Esophagus muscularis mucosa (tissue), 4 donors: ENCODE measurements around the gene P2RY6.

Experiments
- EP300 ChIP-seq: sonication (generic); formaldehyde crosslinking; IDR thresholded peaks from one replicate; pipeline ENCODE4 v1.6.1; 2017; ENCODE audit warnings: antibody characterized with exemption
- POLR2A ChIP-seq: fragments of 450-650 bp; IDR thresholded peaks from one replicate; pipeline ENCODE4 v1.6.1; 2017; ENCODE audit warnings: antibody characterized with exemption, moderate library complexity, mild to moderate bottlenecking, low read depth
- POLR2AphosphoS5 ChIP-seq, 2 donors: sonication (generic); formaldehyde crosslinking; IDR thresholded peaks; one replicate each; pipeline ENCODE4 v1.6.1; 2017; ENCODE audit warnings: antibody characterized with exemption in 2 of 2
- TF ChIP-seq, protein P1 (sequence below), 3 experiments: fragments of 200-600 bp in 2 of 3; fragments of 450-650 bp in 1 of 3; sonication (generic) in 2 of 3; IDR thresholded peaks; one replicate each; pipeline ENCODE4 v1.5.1; 2017 to 2019; ENCODE audit warnings: antibody characterized with exemption in 3 of 3, mild to moderate bottlenecking in 2 of 3, moderate library complexity in 1 of 3

GRCh38 chr11:73310661-73311393, 38.7 kb downstream of the P2RY6 start:
- TF ChIP-seq EP300 = no peak
- TF ChIP-seq POLR2A = no peak
- TF ChIP-seq, protein P1, sequence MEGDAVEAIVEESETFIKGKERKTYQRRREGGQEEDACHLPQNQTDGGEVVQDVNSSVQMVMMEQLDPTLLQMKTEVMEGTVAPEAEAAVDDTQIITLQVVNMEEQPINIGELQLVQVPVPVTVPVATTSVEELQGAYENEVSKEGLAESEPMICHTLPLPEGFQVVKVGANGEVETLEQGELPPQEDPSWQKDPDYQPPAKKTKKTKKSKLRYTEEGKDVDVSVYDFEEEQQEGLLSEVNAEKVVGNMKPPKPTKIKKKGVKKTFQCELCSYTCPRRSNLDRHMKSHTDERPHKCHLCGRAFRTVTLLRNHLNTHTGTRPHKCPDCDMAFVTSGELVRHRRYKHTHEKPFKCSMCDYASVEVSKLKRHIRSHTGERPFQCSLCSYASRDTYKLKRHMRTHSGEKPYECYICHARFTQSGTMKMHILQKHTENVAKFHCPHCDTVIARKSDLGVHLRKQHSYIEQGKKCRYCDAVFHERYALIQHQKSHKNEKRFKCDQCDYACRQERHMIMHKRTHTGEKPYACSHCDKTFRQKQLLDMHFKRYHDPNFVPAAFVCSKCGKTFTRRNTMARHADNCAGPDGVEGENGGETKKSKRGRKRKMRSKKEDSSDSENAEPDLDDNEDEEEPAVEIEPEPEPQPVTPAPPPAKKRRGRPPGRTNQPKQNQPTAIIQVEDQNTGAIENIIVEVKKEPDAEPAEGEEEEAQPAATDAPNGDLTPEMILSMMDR (IDR thresholded peaks at IDR 0.05) = no peak
- no peak for TF ChIP-seq POLR2AphosphoS5 (IDR thresholded peaks at IDR 0.05)
